ENCODE measurements around the gene ARHGAP4.

Gene ARHGAP4

GRCh38 chrX:153969125-153969903 is 43.2 kb upstream of the ARHGAP4 start:
- TF ChIP-seq, protein P1, sequence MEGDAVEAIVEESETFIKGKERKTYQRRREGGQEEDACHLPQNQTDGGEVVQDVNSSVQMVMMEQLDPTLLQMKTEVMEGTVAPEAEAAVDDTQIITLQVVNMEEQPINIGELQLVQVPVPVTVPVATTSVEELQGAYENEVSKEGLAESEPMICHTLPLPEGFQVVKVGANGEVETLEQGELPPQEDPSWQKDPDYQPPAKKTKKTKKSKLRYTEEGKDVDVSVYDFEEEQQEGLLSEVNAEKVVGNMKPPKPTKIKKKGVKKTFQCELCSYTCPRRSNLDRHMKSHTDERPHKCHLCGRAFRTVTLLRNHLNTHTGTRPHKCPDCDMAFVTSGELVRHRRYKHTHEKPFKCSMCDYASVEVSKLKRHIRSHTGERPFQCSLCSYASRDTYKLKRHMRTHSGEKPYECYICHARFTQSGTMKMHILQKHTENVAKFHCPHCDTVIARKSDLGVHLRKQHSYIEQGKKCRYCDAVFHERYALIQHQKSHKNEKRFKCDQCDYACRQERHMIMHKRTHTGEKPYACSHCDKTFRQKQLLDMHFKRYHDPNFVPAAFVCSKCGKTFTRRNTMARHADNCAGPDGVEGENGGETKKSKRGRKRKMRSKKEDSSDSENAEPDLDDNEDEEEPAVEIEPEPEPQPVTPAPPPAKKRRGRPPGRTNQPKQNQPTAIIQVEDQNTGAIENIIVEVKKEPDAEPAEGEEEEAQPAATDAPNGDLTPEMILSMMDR (IDR thresholded peaks at IDR 0.05; ENCODE audit: low read length): no peak
- no peak for TF ChIP-seq EZH2 (IDR thresholded peaks at IDR 0.05; ENCODE audit: borderline replicate concordance, low read length)
- H3K9me2 ChIP-seq (ENCODE audit: low read depth, low read length): no peaks in the 10 kb centered on the region
- peaks cover 51% of the 10 kb centered on the region for H3K79me2 ChIP-seq (ENCODE audit: insufficient read depth, low read length)
- H4K20me1 ChIP-seq (ENCODE audit: insufficient read depth, low read length): no peaks in the 10 kb centered on the region
- peak overlapping the region; percentile 97 for H3K27ac ChIP-seq (ENCODE audit: low read depth, low read length, poor library complexity, severe bottlenecking)
- peaks cover 52% of the 10 kb centered on the region for H3K4me1 ChIP-seq (ENCODE audit: insufficient read depth, low read length, severe bottlenecking)
- H2AFZ ChIP-seq (ENCODE audit: low read length): no peak overlapping the region
- peak overlapping the region; percentile 93 for H3K4me3 ChIP-seq (ENCODE audit: low read depth, low read length, poor library complexity, severe bottlenecking)
- peak overlapping the region; percentile 99 for H3K4me2 ChIP-seq (ENCODE audit: low read length)
- H3K36me3 ChIP-seq (ENCODE audit: insufficient read depth, low read length): peaks cover 35% of the 10 kb centered on the region; the same call in 1 of the 2 replicates
- no peaks in the 10 kb centered on the region for H3K27me3 ChIP-seq (ENCODE audit: insufficient read depth, low read length)
- no peaks in the 10 kb centered on the region for H3K9me3 ChIP-seq (ENCODE audit: low read length)
- peak overlapping the region; percentile 87 for H3K9ac ChIP-seq (ENCODE audit: low read length)
- H3F3A ChIP-seq (ENCODE audit: insufficient read depth, low read length): no peaks in the 10 kb centered on the region

- Histone ChIP-seq H2AFZ (ENCODE audit: low read length) (no peak overlapping the region), H3K4me3 (ENCODE audit: low read depth, low read length, poor library complexity, severe bottlenecking) (peak overlapping the region; percentile 93), H3K27me3 (ENCODE audit: insufficient read depth, low read length) (no peaks in the 10 kb centered on the region), H3K9ac (ENCODE audit: low read length) (peak overlapping the region; percentile 87), H3K9me2 (ENCODE audit: low read depth, low read length) (no peaks in the 10 kb centered on the region), H3K4me1 (ENCODE audit: insufficient read depth, low read length, severe bottlenecking) (peaks cover 46% of the 10 kb centered on the region), H3K36me3 (ENCODE audit: insufficient read depth, low read length) (peaks cover 41% of the 10 kb centered on the region), H3K27ac (ENCODE audit: low read depth, low read length, poor library complexity, severe bottlenecking) (peak overlapping the region; percentile 97), H3K79me2 (ENCODE audit: insufficient read depth, low read length) (peaks cover 51% of the 10 kb centered on the region), H3K4me2 (ENCODE audit: low read length) (peak overlapping the region; percentile 99), H3F3A (ENCODE audit: insufficient read depth, low read length) (no peaks in the 10 kb centered on the region), H3K9me3 (ENCODE audit: low read length) (no peaks in the 10 kb centered on the region), H4K20me1 (ENCODE audit: insufficient read depth, low read length) (no peaks in the 10 kb centered on the region)
- TF ChIP-seq, protein P1 (IDR thresholded peaks at IDR 0.05; ENCODE audit: low read length): peak; percentile 38
- no peak for TF ChIP-seq EZH2 (IDR thresholded peaks at IDR 0.05; ENCODE audit: borderline replicate concordance, low read length)
Measured at GRCh38 chrX:153968754-153969124, 42.7 kb upstream of the ARHGAP4 start.

DNA sequence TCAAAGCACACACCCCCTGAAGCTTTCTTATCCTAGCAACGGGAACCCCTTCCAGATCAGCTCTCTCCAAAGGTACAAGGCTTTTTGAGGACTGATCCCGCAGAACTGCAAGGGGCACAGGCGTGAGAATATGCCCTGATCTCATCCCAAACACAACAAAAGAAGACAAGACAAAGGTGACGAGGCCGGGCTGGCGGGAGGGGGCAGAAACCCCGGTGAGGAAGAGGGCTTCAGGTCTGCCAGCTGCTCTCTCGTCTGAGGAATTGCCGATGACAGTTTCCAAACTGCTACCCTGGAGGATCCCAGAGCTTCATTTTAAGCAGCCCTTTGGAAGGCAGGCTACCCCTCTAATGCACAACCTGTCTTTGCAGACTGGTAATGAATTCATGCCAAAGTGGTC is 42.2 kb upstream of the ARHGAP4 start:
- H4K20me1 ChIP-seq (ENCODE audit: insufficient read depth, low read length): no peaks in the 10 kb centered on the region
- peaks cover 41% of the 10 kb centered on the region for H3K4me1 ChIP-seq (ENCODE audit: insufficient read depth, low read length, severe bottlenecking)
- H3K4me3 ChIP-seq (ENCODE audit: low read depth, low read length, poor library complexity, severe bottlenecking): peak overlapping the region; percentile 93
- peaks cover 51% of the 10 kb centered on the region for H3K79me2 ChIP-seq (ENCODE audit: insufficient read depth, low read length)
- no peaks in the 10 kb centered on the region for H3K9me2 ChIP-seq (ENCODE audit: low read depth, low read length)
- no peak overlapping the region for H2AFZ ChIP-seq (ENCODE audit: low read length)
- peaks cover 45% of the 10 kb centered on the region for H3K36me3 ChIP-seq (ENCODE audit: insufficient read depth, low read length)
- H3K4me2 ChIP-seq (ENCODE audit: low read length): peak overlapping the region; percentile 99
- H3K27ac ChIP-seq (ENCODE audit: low read depth, low read length, poor library complexity, severe bottlenecking): peak overlapping the region; percentile 97
- no peaks in the 10 kb centered on the region for H3K9me3 ChIP-seq (ENCODE audit: low read length)
- no peaks in the 10 kb centered on the region for H3F3A ChIP-seq (ENCODE audit: insufficient read depth, low read length)
- H3K27me3 ChIP-seq (ENCODE audit: insufficient read depth, low read length): no peaks in the 10 kb centered on the region
- no peak for TF ChIP-seq EZH2 (IDR thresholded peaks at IDR 0.05; ENCODE audit: borderline replicate concordance, low read length)
- TF ChIP-seq, protein P1 (IDR thresholded peaks at IDR 0.05; ENCODE audit: low read length): no peak
- H3K9ac ChIP-seq (ENCODE audit: low read length): peak overlapping the region; percentile 87
